HEK293 (cell line): ENCODE measurements around the gene MYO7A.

ENCODE experiments used
- CTCF ChIA-PET: fragments of 350-600 bp; formaldehyde crosslinking; extraction: SDS; loops from one replicate; lab custom pipeline; 2021; ENCODE audit warnings: antibody characterized with exemption; lab: Yijun Ruan, JAX
- POLR2A ChIA-PET: fragments of 300-600 bp; formaldehyde crosslinking; extraction: SDS; loops from one replicate; lab custom pipeline; 2020; ENCODE audit warnings: antibody characterized with exemption, inconsistent platforms; lab: Yijun Ruan, JAX
- H3K27ac ChIP-seq: fragments of 200-500 bp; sonication (Bioruptor generic); 2 replicates; pipeline ENCODE4 v1.5.1; 2014; ENCODE audit warnings: low read depth, low read length, control low read depth, inconsistent platforms; ENCODE audit errors: extremely low read depth
- H3K36me3 ChIP-seq, 2 experiments: fragments of 200-500 bp in 1 of 2; sonication (Bioruptor generic) in 1 of 2; 1 replicate in 1 of 2; 2 replicates in 1 of 2; pipeline ENCODE4 v1.5.1; 2014 to 2017; ENCODE audit warnings: inconsistent platforms in 2 of 2, low read length in 2 of 2; ENCODE audit not compliant: control insufficient read depth in 2 of 2, insufficient read depth in 1 of 2
- H3K4me1 ChIP-seq: fragments of 200-500 bp; sonication (Bioruptor generic); 2 replicates; pipeline ENCODE4 v1.5.1; 2014; ENCODE audit warnings: mild to moderate bottlenecking, low read length, inconsistent platforms; ENCODE audit not compliant: control insufficient read depth, insufficient read depth
- H3K4me3 ChIP-seq: 2 replicates; pipeline ENCODE4 v1.5.1; 2011; ENCODE audit warnings: low read depth, mild to moderate bottlenecking, control low read depth, low read length, moderate library complexity
- H3K9me3 ChIP-seq: fragments of 200-500 bp; sonication (Bioruptor generic); 2 replicates; pipeline ENCODE4 v1.5.1; 2014; ENCODE audit warnings: low read depth, low read length, inconsistent platforms; ENCODE audit not compliant: control insufficient read depth, insufficient read depth
- HOXD13 ChIP-seq: sonication (generic); formaldehyde crosslinking; IDR thresholded peaks from 2 replicates; pipeline ENCODE4 v1.8.0; 2022; ENCODE audit warnings: missing genetic modification reagents, borderline replicate concordance
- PATZ1 ChIP-seq: fragments of 450-650 bp; formaldehyde crosslinking; IDR thresholded peaks from 2 replicates; pipeline ENCODE4 v1.5.1; 2016; ENCODE audit warnings: missing biosample characterization, missing genetic modification characterization
- WT1 ChIP-seq: fragments of 450-650 bp; formaldehyde crosslinking; IDR thresholded peaks from 2 replicates; pipeline ENCODE4 v1.5.1; 2016; ENCODE audit warnings: missing biosample characterization, missing genetic modification characterization
- ZFP37 ChIP-seq: fragments of 450-650 bp; formaldehyde crosslinking; IDR thresholded peaks from 2 replicates; pipeline ENCODE4 v1.5.1; 2016; ENCODE audit warnings: missing biosample characterization, missing genetic modification characterization
- ZNF132 ChIP-seq: fragments of 450-650 bp; formaldehyde crosslinking; IDR thresholded peaks from 2 replicates; pipeline ENCODE4 v1.5.1; 2017; ENCODE audit warnings: missing biosample characterization, missing genetic modification characterization, borderline replicate concordance
- ZNF169 ChIP-seq: fragments of 450-650 bp; formaldehyde crosslinking; IDR thresholded peaks from 2 replicates; pipeline ENCODE4 v1.5.1; 2016; ENCODE audit warnings: missing biosample characterization, missing genetic modification characterization
- ZNF184 ChIP-seq: fragments of 450-650 bp; IDR thresholded peaks from 2 replicates; pipeline ENCODE4 v1.5.1; 2018; ENCODE audit warnings: missing biosample characterization, mild to moderate bottlenecking, missing genetic modification characterization
- ZNF23 ChIP-seq: fragments of 450-650 bp; formaldehyde crosslinking; IDR thresholded peaks from 2 replicates; pipeline ENCODE4 v1.5.1; 2016; ENCODE audit warnings: missing biosample characterization, missing genetic modification characterization, borderline replicate concordance
- ZNF423 ChIP-seq: fragments of 450-650 bp; formaldehyde crosslinking; IDR thresholded peaks from 2 replicates; pipeline ENCODE4 v1.5.1; 2016; ENCODE audit warnings: missing biosample characterization, missing genetic modification characterization
- ZNF529 ChIP-seq: fragments of 450-650 bp; formaldehyde crosslinking; IDR thresholded peaks from 2 replicates; pipeline ENCODE4 v1.5.1; 2017; ENCODE audit warnings: missing genetic modification characterization, missing biosample characterization; ENCODE audit not compliant: insufficient replicate concordance
- ZNF544 ChIP-seq: fragments of 450-650 bp; formaldehyde crosslinking; IDR thresholded peaks from 2 replicates; pipeline ENCODE4 v1.5.0; 2017; ENCODE audit warnings: missing biosample characterization, missing genetic modification characterization
- ZNF548 ChIP-seq: fragments of 450-650 bp; formaldehyde crosslinking; IDR thresholded peaks from 2 replicates; pipeline ENCODE4 v1.5.1; 2016; ENCODE audit warnings: missing biosample characterization, missing genetic modification characterization
- ZNF629 ChIP-seq: fragments of 450-650 bp; formaldehyde crosslinking; IDR thresholded peaks from 2 replicates; pipeline ENCODE4 v1.5.1; 2017; ENCODE audit warnings: missing biosample characterization, missing genetic modification characterization
- ZNF645 ChIP-seq: fragments of 450-650 bp; formaldehyde crosslinking; IDR thresholded peaks from 2 replicates; pipeline ENCODE4; 2016; ENCODE audit warnings: missing biosample characterization, missing genetic modification characterization
- ZNF76 ChIP-seq: fragments of 450-650 bp; formaldehyde crosslinking; IDR thresholded peaks from 2 replicates; pipeline ENCODE4; 2016; ENCODE audit warnings: low read depth, missing biosample characterization, missing genetic modification characterization, borderline replicate concordance
- ZNF777 ChIP-seq: fragments of 450-650 bp; formaldehyde crosslinking; IDR thresholded peaks from 2 replicates; pipeline ENCODE4 v1.5.1; 2017; ENCODE audit warnings: missing biosample characterization, missing genetic modification characterization, borderline replicate concordance
- ZSCAN23 ChIP-seq: fragments of 450-650 bp; formaldehyde crosslinking; IDR thresholded peaks from 2 replicates; pipeline ENCODE4 v1.5.1; 2016; ENCODE audit warnings: missing biosample characterization, missing genetic modification characterization
- ZXDB ChIP-seq: fragments of 450-650 bp; formaldehyde crosslinking; IDR thresholded peaks from 2 replicates; pipeline ENCODE4 v1.5.1; 2016; ENCODE audit warnings: missing biosample characterization, missing genetic modification characterization

Gene MYO7A

GRCh38 chr11:77171254-77171653 is 43.2 kb downstream of the MYO7A start (continued):
- TF ChIP-seq ZNF629 (tag by site-specific recombination): no peak

- H3K9me3 ChIP-seq: no peaks in the 10 kb centered on the region
- CTCF ChIA-PET: no interaction called here
- POLR2A ChIA-PET: no interaction called here
- H3K36me3 ChIP-seq: no peaks in the 10 kb centered on the region
- H3K27ac ChIP-seq: no peak overlapping the region
- no peak overlapping the region for H3K4me3 ChIP-seq
- TF ChIP-seq WT1 (tag by site-specific recombination): no peak
- no peak for TF ChIP-seq ZNF777 (tag by site-specific recombination)
- TF ChIP-seq ZNF548 (tag by site-specific recombination): no peak
- H3K4me1 ChIP-seq: no peaks in the 10 kb centered on the region
These were observed 44.0 kb downstream of the MYO7A start for GRCh38 chr11:77171885-77172665.

- ChIA-PET CTCF (no interaction called here), POLR2A (no interaction called here)
- TF ChIP-seq ZSCAN23 (no peak), ZNF132 (no peak), ZFP37 (tag by site-specific recombination) (no peak)
- Histone ChIP-seq H3K27ac (no peak overlapping the region), H3K4me1 (no peaks in the 10 kb centered on the region), H3K36me3 (no peaks in the 10 kb centered on the region), H3K9me3 (no peaks in the 10 kb centered on the region), H3K4me3 (no peak overlapping the region)
These were observed 44.6 kb downstream of the MYO7A start for GRCh38 chr11:77172666-77172982.

GRCh38 chr11:77173494-77173893 is 45.4 kb downstream of the MYO7A start:
- CTCF ChIA-PET: interaction anchor here (1.3 kb wide), 1 partner anchor 46 kb away, joined by 6 read pairs; the partner anchor contains the start of gene MYO7A
- Histone ChIP-seq H3K4me3 (no peak overlapping the region), H3K36me3 (no peaks in the 10 kb centered on the region), H3K4me1 (no peaks in the 10 kb centered on the region), H3K9me3 (no peaks in the 10 kb centered on the region), H3K27ac (no peak overlapping the region)
- POLR2A ChIA-PET: no interaction called here
- TF ChIP-seq ZNF169 (tag by site-specific recombination) (no peak), ZNF23 (tag by site-specific recombination) (no peak), ZNF423 (tag by site-specific recombination) (no peak), ZNF184 (no peak), ZNF645 (no peak), ZNF529 (no peak), PATZ1 (tag by site-specific recombination) (no peak), ZXDB (no peak), ZNF544 (no peak), ZNF777 (tag by site-specific recombination) (no peak), ZFP37 (tag by site-specific recombination) (no peak), ZNF76 (no peak), HOXD13 (CRISPR knock-in tag) (no peak)
